ENCODE results near the gene ENDOG.
"Not testable (repeated sequence)": the region's sequence is repeated elsewhere in the genome, so short reads cannot be mapped to it uniquely, and the experiment has no call there.

Gene ENDOG

DNA sequence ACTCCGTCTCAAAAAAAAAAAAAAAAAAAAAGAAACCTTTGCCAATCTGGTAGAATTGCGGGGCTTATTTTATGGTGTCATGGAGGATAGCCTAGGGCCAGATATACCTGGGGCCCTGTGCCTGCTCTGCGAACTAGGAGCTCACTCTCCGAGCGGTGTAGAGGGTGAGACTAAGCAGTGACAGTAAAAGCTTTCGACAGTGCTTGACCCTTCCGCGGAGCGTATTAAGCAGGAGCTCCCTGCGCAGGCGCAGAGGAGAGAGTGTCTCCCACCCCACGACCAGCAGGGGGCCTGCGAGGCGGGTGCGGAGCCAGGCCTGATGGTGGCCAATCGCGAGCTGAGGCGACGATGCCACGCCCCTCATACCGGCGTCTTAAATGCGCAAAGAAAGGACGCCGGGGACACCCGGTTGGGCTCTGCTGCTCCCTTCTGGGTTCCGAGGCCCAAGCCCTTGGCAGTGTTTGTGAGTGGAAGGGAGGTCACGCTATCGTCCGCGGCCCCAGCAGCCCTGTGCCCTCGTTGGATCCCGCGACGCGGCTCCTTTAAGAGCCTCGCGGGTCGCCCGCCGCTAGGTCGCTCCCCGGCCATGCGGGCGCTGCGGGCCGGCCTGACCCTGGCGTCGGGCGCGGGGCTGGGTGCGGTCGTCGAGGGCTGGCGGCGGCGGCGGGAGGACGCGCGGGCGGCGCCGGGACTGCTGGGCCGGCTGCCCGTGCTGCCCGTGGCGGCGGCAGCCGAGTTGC lies at the start of gene ENDOG:
Gene ENDOG (plus strand): TSS at position 402 of the 740 bp plus-strand sequence. CDS start 185 bp downstream, at position 587.
- peak; percentile 98 for DNase-seq

DNA sequence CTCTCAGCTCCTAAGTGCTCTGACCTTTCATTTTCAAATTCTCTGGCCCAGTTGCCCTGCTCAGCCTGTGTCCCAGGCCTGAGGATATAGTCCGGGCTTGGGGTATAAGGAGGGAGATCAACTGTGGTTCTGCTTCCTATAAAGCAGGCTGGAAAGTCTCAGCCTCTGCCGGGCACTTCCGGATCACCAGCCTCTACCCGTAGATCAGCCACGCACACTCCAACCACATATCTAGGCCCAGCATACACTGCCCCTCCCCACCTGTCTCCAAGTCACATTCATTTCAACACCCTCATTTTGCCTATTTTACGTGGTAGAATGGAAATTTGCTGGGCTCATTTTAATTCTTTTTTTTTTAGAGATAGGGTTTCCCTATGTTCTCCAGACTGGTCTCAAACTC lies 49.7 kb upstream of the ENDOG start:
- DNase-seq, result no peak

DNA sequence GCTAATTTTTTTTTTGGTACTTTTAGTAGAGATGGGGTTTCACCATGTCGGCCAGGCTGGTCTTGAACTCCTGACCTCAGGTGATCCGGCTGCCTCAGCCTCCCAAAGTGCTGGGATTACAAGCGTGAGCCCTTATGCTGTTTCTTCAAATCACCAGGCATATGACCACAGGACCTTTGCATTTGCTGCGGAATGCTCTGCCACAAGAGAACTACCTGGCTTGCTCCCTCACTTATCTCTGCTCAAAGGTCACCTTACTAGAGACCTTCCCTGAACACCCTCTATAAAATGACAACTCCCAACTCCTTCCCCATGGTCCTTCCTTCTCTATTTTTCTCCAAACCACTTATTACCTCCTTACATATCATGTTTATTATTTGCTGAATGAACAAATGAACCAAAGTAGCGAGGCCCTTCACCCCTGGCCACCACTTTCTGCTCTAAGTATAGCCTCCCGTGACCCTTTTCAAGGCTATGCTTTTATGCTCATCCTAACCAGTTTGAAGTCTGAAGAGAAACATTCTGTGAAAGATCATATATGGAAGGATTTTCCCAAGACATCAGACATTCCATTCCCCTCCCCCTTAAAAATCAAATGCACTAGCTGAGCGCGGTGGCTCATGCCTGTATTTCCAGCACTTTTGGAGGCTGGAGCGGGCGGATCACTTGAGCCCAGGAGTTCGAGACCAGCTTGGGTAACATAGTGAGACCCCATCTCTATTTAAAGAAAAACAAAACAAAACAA lies 47.8 kb upstream of the ENDOG start:
- no peak for DNase-seq

DNA sequence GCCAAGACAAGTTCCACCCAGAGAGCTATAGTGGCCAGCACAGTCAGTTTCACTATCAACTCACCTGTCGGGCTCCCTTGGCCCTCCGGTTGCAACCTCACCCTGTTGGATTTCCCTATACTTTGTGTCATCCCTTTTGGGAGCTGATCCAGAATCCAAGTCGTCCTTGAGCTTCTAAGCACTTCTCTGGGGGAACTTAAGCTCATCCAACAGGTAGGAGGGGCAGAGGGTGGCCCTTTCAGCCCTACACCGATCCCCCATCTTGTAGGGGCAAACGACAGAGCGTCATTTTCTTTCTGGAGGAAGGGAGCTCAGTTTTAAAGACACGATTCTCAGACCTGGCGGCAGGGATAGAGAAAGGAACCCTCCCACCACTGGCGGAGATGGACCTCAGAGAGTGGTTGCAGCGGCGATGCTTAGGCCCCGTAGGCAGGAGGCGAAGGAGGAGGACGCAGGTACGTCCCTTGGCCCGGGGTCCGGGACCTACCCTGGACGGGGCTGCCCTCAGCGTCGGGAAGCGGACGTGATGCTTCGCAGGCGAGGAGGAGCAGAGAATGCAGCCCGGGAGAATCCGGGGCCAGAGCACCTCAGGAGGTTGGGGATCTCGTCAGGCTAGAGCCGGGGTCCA lies 47.1 kb upstream of the ENDOG start:
- no peak for DNase-seq

DNA sequence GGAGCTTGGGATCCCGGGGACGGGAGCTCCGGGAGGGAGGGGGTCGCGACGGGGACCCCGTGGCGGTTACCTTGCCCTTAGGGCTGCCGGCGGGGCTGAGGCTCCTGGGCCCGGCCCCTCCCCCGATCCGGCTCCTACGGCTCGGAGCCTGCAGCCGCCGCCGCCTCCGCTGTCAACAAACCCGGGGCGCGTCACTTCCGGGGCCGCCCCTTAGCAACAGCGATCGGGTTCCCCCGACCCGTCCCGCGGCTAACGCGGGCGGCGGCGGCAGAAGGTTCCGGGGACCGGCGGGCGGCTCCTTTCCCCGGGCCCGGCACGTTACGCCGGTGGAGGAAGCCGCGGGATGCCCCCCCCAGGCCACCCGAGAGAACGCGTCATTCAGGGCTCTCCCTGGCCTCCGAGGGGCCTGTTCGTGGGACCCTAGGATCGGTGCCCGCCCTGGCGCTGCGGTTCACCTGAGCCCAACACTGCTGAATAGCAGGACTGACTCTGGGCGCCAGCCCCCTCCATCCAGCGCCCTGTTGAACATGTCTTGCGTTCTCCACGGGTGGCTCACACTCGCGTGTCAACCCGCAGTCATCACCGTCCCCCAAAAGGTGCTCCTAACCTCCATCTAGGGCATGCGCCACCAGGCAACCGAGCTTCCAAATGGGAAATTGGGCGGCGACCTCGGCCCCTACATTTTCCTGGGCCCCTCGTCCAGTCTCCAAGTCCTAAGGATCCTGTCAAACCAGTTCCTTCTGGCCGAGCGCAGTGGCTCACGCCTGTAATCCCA lies 46.4 kb upstream of the ENDOG start, which contains the start of gene ZER1:
Gene ZER1 (minus strand): TSS at position 183 of the 775 bp plus-strand sequence. CDS start 16,362 bp downstream, outside the sequence.
- peak; percentile 72 for DNase-seq

DNA sequence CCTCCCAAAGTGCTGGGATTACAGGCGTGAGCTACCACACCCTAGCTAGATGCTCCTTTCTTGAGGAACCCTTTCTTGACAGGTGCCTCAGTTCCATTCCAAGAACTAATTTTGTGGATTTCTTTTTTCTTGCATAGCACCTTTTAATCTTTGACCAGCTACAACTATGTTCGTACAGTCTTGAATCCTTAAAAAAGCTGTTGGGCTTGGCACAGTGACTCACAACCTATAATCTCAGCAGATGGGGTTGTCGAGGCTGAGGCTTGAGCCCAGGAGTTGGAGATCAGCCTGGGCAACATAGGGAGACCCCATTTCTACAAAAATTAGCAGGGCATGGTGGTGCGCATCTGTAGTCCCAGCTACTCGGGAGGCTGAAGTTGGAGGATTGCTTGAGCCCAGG lies 45.3 kb upstream of the ENDOG start:
- DNase-seq, result no peak

DNA sequence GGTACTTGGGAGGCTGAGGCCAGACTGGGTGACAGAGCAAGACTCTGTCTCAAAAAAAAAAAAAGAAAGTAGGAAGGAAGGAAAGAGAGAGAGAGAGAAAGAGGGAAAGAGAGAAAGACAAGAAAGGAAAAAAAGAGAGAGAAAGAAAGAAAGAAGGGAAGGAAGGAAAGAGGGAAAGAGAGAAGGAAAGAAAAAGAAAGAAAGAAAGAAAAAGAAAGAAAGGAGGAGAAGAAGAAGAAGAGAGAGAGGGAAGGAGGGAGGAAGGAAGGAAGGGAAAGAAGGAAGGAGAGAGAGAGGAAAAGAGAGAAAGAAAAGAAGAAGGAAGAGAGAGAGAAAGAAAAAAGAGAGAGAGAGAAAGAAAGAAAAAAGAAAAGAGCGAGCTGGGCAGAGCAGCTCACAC lies 43.5 kb upstream of the ENDOG start:
- no peak for DNase-seq

DNA sequence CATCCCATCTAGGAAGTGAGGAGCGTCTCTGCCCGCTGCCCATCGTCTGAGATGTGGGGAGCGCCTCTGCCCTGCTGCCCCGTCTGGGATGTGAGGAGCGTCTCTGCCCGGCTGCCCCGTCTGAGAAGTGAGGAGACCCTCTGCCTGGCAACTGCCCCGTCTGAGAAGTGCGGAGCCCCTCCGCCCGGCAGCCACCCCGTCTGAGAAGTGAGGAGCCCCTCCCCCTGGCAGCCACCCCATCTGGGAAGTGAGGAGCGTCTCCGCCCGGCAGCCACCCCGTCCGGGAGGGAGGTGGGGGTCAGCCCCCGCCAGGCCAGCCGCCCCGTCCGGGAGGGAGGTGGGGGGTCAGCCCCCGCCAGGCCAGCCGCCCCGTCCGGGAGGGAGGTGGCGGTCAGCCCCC lies 38.2 kb upstream of the ENDOG start:
- DNase-seq, result not testable (repeated sequence)

DNA sequence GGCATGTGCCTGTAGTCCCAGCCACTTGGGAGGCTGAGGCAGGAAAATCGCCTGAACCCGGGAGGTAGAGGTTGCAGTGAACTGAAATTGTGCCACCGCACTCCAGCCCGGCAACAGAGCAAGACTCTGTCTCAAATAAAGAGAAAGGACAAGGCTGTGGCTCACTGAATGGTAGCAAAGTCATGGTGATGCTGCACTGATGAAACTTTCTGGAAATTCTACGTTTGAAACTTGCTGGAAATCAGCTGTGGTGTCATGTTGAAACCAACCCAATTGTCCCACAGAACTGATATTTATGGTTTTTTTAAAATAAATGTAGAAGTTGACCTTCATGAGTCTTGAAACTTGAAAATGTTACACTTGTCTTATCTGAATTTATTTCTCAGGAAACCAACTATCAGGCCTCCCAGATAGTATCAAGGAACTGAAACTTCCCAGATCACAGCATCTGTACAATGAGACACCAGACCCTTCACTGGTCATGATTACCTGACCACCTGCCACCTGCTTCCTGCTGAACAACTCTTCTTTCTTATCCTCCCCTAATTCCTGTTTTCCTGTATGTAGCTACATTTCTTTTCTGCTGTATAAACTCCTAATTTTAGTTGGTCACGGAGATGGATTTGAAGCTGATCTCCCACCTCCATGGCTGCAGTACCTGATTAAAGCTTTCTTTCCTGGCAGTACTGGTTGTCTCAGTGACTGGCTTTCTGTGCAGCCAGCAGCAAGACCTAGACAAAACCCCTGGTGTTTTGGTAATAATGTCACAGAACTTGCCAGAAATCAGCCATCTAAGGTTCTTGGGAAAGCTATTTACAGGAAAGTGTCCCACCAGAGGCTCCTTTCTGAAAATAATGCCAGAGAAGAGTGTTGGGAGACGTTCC lies 36.9 kb upstream of the ENDOG start:
- no peak for DNase-seq

DNA sequence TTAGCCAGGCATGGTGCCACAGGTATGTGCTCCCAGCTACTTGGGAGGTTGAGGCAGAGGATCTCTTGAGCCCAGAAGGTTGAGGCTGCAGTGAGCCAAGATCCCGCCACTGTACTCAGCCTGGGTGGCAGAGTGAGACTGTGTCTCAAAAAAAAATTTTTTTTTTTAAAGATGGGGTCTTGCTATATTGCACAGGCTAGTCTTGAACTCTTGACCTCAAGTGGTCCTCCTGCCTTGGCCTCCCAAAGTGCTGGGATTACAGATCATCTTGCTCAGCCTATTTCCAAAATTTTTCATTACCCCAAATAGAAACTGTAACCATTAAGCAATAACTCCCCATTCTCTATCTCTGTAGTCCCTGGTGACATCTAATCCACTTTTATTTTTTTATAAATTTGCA lies 35.6 kb upstream of the ENDOG start:
- DNase-seq, result no peak

DNA sequence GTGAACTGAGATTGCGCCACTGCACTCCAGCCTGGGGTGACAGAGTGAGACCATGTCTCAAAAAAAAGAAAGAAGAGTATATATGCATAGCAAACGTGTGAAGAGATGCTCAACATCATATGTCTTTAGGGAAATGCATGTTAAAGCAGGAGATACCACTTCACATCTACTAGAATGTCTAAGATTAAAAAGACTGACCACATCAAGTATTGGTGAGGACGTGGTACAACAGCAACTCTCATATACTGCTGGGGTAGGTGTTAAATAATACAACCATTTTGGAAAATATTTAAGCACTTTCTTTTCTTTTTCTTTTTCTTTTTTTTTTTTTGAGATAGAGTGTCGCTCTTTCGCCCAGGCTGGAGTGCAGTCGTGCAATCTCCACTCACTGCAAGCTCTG lies 32.9 kb upstream of the ENDOG start:
- DNase-seq, result no peak

DNA sequence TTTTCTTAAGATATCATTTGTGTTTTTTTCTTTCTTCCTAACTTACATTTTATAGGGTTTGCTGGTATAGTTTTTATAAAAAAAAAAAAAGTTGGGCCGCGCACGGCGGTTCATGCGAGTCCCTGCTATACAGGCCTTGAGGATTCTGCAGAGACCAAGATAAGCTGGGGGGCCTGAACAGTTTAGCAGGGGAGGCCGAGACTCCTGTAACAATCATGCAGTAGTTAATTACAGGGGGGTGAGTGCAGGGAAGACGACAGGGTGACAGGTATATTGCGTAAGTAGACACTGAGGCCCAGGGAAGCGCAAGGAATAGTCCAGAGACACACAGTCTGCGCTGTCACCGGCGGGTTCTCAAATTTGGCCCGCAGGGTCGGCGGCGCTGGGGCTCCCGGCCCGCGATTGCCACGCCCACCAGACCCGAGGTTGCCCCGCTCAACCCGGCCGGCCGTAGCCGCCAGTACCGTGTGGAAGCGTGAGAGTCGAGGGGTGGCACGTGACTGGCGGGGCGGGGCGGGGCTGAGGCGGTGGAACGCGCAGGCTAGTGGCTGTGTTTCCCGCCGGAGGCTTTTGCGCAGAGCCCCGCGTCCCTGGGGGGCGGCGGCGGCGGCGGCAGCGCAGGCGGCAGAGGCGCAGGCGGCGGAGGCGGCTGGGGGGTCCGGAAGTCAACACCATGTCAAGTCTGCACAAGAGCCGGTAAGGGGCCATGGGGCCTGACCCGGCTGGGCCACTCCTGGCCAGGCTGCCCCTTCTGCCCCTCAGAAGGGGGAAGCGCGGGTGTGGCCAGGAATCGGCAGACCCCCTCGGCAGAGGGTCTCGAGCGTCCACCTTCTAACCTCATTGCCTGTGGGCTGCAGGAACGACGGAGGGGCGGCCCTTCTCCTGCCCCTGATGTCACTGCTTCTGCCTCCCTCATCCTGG lies 31.4 kb upstream of the ENDOG start, which contains the start of gene TBC1D13:
Gene TBC1D13 (plus strand): TSS at position 573 of the 921 bp plus-strand sequence. CDS start 101 bp downstream, at position 674.
- DNase-seq, result peak; percentile 79

DNA sequence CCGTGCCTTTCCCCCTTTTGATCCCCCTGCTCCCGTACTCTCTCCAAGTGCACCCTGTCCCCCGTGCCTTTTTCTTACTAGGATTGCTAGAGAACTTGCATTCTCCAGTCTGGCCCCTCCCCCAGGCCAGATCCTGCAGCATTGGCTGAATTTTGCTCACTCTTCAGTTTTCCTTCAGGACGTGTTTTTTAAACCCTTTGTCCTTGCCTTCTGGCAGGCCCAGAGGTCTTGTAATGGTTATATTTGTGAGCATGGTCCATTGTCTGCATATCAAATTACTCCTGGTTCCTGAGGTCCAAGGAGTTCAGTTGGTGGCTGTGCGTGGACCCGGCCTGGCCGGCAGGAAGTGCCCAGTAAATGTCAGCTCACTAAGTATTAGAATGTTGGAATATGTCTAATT lies 30.6 kb upstream of the ENDOG start:
- no peak for DNase-seq

DNA sequence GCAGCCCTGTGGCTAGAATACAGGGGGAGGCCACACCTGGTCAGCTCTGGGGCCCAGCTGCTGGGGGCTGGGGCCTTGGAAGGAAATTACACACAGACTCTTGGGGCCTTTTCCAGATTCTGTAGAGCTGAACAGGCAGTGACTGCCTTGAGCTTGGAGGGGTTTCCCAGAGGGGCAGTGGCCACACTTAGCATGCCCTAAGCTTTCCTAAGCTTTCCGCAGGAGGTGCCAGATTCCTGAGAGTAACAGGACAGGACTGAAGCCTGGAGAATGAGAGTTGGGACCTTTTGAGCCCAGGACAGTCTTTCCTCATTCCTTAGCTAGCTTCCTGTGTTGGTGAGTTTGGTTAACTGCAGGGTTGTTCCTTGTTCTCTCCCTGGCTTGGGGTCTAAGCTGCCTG lies 29.9 kb upstream of the ENDOG start:
- DNase-seq, result no peak

DNA sequence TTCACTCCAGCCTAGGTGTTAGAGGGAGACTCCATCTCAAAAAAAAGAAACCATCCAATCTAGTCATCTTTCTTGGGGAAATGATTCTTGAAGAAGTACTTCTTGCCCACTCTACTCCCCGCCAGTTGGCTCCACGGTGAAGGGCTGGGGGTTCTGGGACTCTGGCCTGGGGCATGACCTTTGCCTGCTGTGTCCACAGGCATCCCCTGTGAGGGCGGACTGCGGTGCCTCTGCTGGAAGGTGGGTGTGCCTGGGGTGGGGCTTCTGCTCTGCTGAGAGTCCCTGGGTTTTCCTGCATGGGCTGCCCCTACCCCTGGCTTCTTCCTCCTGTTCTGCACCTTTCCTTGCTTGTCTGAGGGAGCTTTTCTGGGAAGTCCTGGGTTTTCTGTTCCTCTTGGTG lies 27.8 kb upstream of the ENDOG start:
- DNase-seq, result no peak

DNA sequence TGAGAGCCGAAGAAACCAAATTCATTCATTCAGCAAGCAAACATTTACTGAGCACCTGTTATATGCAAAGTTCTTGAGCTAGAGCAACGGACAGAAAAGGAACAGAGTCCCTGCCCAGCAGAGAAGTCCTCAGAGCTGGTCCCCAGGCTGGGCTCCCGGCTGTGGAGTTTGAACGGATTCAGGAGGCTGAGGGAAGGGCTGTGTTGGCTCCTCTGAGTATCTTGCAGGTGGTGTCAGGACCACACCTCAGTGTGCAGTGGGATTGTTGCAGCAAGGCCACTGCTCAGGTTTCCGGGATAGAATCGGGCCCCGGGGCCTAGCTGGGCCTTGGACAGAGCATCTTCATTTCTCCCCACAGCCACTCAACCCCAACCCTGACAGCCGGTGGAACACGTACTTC lies 26.2 kb upstream of the ENDOG start:
- DNase-seq, result no peak

DNA sequence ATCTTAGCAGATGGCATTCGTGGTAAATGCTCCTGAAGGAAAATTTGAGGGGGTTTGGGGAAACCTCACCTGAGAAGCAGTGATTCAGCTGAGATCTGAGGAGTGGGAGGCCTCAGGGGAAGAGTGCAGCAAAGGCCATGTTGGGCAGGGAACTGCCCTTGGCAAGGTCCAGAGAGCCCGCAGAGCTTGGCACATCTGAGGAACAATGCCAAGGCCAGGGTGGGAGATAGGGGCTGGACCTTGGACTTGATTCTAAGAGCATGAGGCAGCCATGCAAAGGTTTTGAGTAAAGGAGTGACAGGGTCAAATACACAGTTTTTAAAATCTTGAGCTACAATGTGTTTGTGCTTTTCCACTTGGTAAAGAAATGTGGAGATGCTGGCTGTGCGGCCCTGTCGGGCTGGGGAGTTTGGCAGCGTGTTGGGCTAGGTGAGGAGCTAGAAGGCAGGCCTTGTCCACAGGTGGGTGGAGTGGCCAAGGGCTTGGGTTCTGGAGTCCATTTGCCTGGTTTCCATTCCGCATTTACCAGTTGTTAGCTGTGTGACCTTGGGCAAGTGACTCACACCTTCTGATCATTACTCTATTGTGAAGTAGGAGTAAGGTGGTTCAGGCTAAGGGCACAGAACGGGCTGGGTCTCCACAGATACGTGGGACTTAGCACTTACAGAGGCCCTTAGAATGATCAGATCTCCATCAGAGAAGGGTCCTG lies 25.2 kb upstream of the ENDOG start:
- no peak for DNase-seq

DNA sequence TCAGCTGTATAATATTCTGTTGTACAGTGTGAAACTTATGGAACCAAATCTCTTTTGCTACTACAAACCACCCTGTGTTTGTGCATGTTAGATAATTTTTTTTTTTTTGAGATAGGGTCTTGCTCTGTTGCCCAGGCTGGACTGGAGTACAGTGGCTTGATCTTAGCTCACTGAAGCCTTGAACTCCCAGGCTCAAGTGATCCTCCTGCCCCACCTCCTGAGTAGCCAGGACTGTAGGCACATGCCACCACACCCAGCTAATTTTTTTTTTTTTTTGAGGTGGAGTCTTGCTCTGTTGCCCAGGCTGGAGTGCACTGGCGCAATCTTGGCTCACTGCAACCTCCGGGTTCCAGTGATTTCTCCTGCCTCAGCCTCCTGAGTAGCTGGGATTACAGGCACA lies 23.3 kb upstream of the ENDOG start:
- DNase-seq, result not testable (repeated sequence)

DNA sequence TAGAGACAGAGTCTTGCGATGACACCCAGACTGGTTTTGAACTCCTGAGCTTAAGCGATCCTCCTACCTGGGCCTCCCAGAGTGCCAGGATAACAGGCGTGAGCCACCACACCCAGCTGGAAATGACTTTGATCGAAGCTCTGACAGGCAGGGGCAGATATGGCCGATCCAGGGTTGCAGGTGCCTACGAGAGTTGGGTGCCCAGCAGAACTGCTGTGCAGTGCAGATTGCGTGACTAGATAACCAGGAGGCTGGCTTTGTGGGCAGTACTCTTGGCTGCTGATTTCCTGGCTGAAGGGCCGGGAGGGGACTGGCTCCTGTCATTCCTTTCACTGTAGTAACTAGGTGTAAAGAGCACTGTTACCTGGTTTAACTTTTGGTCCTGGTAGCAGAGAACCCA lies 19.4 kb upstream of the ENDOG start:
- no peak for DNase-seq

DNA sequence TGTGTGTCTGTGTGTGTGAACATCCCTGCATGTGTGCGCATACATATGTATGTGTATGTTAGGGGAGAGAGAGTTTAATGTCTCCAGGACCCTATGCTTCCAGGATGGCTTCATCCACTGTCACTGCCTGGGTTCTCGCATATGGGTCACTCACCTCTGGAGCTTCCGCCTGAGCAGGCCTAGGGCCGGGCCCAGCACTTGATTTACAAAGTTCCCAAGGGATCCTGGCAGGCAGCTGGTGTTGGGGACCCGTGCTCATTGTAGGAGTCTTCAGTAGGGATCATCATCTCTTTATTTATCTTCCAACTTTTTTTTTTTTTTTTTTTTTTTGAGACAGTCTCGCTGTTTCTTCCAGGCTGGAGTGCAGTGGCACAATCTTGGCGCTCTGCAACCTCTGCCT lies 18.2 kb upstream of the ENDOG start:
- no peak for DNase-seq
